ENCODE measurements around the gene GALNT18. TPM values are rescaled to one million over a fixed set of nuclear protein-coding genes. Genes with fewer than 3 reads are reported as not detected.

GALNT18 gene
- 15.1 and 16.4 TPM in 2 replicates for total RNA-seq (2014; rRNA removed; shearing (Covaris generic))

DNA sequence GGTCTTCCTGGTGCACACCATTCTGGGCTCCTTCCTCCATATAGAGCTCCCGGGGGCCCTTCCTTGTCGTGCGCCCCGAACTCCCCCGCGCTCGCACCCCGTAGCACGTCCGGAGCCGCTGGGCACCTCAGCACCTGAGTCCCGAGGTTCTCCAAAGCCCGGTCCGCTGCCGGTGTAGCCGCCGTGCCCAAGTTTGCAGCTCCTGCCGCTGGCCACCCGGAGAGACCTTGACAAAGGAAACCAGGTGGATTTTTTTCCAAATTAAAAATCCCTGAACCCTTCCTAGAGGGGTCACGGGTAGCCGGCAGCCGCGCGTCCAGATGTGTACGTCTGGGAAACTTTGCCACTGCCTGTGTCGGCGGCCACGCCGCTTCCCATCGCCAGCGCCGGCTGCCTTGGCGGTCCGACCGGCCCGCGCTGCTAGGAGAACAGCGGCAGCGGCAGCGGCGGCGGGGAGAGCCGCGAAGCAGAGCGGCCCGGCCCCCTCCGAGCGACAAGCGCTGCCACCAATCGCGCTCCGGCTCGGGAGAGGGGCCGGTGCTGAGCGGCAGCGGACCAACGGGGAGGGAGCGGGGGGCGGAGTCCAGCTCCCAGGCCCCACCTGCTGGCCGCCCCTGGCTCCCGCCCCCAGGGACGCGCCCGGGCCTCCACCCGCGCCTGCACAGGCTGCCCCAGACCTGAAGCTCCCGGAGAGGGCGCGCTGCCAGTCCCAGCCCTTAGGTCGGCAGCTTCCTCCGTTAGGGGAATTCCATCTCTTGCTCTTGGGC is at the start of gene GALNT18:
TSS of gene GALNT18 (minus strand) at position 433 of the 767 bp plus-strand sequence.
- Histone ChIP-seq H3K4me3 (peak within 1 kb of the TSS; percentile 59), H3K36me3 (no peaks in the 10 kb centered on the region), H3K27me3 (peaks cover 8% of the 10 kb centered on the region), H3K27ac (peak within 1 kb of the TSS; percentile 4; the same call in 1 of the 2 replicates), H3K4me1 (no peaks in the 10 kb centered on the region; the same call in 1 of the 2 replicates), H3K9me3 (replicated peaks) (no peaks in the 10 kb centered on the region)
- DNase-seq, result peak; percentile 93 to 96

DNA sequence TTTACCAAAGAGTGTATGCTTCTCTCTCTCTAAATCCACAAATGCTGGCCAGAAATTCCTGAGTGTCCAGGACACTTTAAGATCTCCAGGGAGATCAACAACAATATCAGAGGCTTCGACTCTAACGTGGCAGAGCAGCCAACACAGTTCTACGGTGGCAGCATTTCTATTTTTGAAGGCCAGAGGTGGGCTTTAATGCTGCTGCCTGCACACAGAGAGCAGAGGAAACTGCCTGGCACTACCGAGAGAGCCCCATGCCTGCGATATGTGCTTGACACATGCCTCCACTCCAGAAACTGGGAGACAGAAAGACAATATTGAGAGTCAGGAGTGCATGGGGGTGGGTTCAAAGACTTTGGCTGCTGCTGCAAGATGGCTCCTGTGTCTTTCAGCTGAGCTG is 48.8 kb upstream of the GALNT18 start:
- no peaks in the 10 kb centered on the region for H3K36me3 ChIP-seq
- no peak overlapping the region for H3K27ac ChIP-seq
- H3K4me1 ChIP-seq, result peaks cover 5% of the 10 kb centered on the region; the same call in 1 of the 2 replicates
- no peak overlapping the region for H3K4me3 ChIP-seq
- 0 out of 2 replicates have a peak, but pooled peaks cover 3% of the 10 kb centered on the region for H3K27me3 ChIP-seq
- no peak for DNase-seq
- no peaks in the 10 kb centered on the region; the same call in 1 of the 2 replicates for H3K9me3 ChIP-seq (replicated peaks)

- DNase-seq, result no peak
- no peaks in the 10 kb centered on the region for H3K36me3 ChIP-seq
- H3K27ac ChIP-seq, result no peak overlapping the region
- H3K9me3 ChIP-seq (replicated peaks), result no peaks in the 10 kb centered on the region; the same call in 1 of the 2 replicates
- 0 out of 2 replicates have a peak, but pooled peaks cover 3% of the 10 kb centered on the region for H3K27me3 ChIP-seq
- no peak overlapping the region for H3K4me3 ChIP-seq
- H3K4me1 ChIP-seq, result peaks cover 5% of the 10 kb centered on the region; the same call in 1 of the 2 replicates
These were observed 47.5 kb upstream of the GALNT18 start for GRCh38 chr11:11669233-11669846.

DNA sequence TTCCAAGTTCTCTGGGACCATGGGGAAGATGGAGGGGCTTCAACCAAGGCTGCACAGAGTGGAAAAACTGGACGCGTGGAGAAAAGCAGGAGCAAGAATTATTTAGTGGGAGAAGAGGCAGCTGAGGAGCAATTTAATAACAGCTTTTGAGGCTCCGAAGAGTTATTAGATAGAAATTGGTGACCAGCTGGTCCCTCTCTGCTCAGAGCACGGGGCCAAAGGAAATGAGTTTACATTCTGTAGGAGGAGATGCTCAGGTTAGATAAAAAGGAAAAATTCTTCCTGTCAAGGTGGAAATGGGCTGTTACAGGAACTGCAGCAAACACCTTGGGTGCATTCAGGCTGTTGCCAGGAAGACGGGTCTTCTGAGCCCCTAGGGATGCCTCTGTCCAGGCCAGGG is 47.0 kb upstream of the GALNT18 start:
- Histone ChIP-seq H3K9me3 (replicated peaks) (no peaks in the 10 kb centered on the region; the same call in 1 of the 2 replicates), H3K36me3 (no peaks in the 10 kb centered on the region), H3K27ac (no peak overlapping the region), H3K4me1 (peaks cover 5% of the 10 kb centered on the region; the same call in 1 of the 2 replicates), H3K27me3 (0 out of 2 replicates have a peak, but pooled peaks cover 3% of the 10 kb centered on the region), H3K4me3 (no peak overlapping the region)
- DNase-seq, result no peak

GRCh38 chr11:11668274-11668673 is 46.5 kb upstream of the GALNT18 start:
- H3K4me1 ChIP-seq, result peaks cover 5% of the 10 kb centered on the region; the same call in 1 of the 2 replicates
- no peaks in the 10 kb centered on the region; the same call in 1 of the 2 replicates for H3K9me3 ChIP-seq (replicated peaks)
- H3K27me3 ChIP-seq, result 0 out of 2 replicates have a peak, but pooled peaks cover 3% of the 10 kb centered on the region
- DNase-seq, result no peak
- H3K36me3 ChIP-seq, result no peaks in the 10 kb centered on the region
- H3K4me3 ChIP-seq, result no peak overlapping the region
- no peak overlapping the region for H3K27ac ChIP-seq

DNA sequence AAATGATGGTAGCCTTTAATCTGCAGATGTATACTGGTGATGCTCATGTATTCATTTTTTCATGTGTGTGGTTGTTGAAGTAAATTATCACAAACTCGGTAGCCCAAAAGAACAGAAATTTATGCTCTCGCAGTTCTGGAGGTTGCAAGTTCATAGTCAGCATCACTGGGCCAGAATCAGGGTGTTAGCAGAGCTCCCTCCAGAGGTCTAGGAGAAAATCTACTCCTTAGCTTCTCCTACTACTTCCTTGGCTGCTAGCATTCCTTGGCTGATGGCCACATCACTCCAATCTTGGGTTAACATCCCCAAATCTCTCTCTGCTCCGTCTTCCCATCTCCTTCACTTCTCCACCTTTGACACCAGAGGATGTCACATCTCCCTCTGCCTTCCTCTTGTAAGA is 45.3 kb upstream of the GALNT18 start:
- Histone ChIP-seq H3K4me1 (peaks cover 4% of the 10 kb centered on the region; the same call in 1 of the 2 replicates), H3K27ac (no peak overlapping the region), H3K4me3 (no peak overlapping the region), H3K36me3 (no peaks in the 10 kb centered on the region), H3K27me3 (0 out of 2 replicates have a peak, but pooled peaks cover 3% of the 10 kb centered on the region), H3K9me3 (replicated peaks) (no peaks in the 10 kb centered on the region; the same call in 1 of the 2 replicates)
- DNase-seq, result no peak

DNA sequence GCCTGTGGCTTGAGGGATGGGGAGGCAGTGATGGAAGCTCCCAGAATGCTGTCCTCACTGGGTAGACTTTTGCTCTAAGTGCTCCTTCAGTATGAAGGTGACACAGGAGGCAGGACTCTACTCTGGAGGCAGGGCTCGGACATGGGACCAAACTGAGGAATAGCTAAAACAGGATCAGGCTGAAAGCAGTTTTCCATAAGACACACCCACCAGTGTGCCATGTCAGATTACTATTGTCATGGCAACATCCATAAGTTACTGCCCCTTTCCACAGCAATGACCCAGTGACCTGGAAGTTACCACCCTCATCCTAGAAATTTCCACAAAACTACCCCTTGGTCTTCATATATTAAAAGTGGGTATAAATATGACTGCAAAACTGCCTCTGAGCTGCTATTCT is 43.6 kb upstream of the GALNT18 start:
- H3K9me3 ChIP-seq (replicated peaks), result no peaks in the 10 kb centered on the region; the same call in 1 of the 2 replicates
- peaks cover 15% of the 10 kb centered on the region for H3K4me1 ChIP-seq
- H3K27me3 ChIP-seq, result no peaks in the 10 kb centered on the region
- no peak for DNase-seq
- no peak overlapping the region for H3K4me3 ChIP-seq
- no peaks in the 10 kb centered on the region for H3K36me3 ChIP-seq
- H3K27ac ChIP-seq, result no peak overlapping the region

DNA sequence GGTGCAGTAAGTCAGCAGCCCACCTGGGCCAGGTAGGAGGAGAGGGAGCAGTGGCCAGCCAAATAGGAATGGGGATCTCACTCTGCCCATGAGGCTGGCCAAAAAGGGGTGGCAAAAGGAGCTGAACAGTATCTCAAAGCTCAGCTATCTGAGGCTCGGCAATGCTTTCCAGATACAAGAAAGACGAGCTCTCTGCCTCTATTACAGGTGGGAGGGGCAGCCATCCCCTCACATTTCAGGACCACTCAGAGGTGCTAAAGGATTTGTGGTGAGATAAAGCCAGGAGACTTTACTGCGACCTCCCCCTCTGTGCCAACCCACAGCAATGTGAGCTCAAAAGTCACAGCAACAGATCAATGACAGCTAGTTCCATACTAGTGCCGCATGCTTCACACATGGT is 42.1 kb upstream of the GALNT18 start:
- Histone ChIP-seq H3K4me3 (no peak overlapping the region), H3K36me3 (no peaks in the 10 kb centered on the region), H3K27me3 (no peaks in the 10 kb centered on the region), H3K9me3 (replicated peaks) (no peaks in the 10 kb centered on the region; the same call in 1 of the 2 replicates), H3K27ac (no peak overlapping the region), H3K4me1 (peaks cover 15% of the 10 kb centered on the region)
- no peak for DNase-seq

DNA sequence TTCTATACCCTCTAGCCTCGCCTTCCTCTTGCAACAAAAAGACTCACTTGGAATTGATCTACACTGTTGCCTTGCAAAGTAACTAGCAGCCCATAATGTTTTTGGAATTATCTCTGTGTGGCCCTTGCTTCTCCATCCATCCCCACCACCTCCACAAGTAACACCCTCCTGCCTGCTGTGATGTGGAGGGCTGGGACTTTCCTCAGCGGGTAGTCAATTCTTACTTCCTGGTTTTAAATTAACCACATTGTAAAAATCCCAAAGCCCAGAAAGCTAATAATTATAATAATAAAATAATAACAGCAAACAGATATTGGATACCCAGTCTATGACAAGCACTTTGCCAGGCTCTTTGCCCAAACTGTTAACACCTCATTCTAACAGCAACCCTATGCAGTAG is 40.8 kb upstream of the GALNT18 start:
- Histone ChIP-seq H3K27ac (no peak overlapping the region), H3K4me3 (no peak overlapping the region), H3K36me3 (no peaks in the 10 kb centered on the region), H3K4me1 (peaks cover 15% of the 10 kb centered on the region), H3K27me3 (no peaks in the 10 kb centered on the region), H3K9me3 (replicated peaks) (no peaks in the 10 kb centered on the region; the same call in 1 of the 2 replicates)
- DNase-seq, result no peak

- no peak overlapping the region; the same call in 1 of the 2 replicates for H3K27ac ChIP-seq
- DNase-seq, result peak; percentile 81 to 90
- H3K36me3 ChIP-seq, result no peaks in the 10 kb centered on the region
- peaks cover 15% of the 10 kb centered on the region for H3K4me1 ChIP-seq
- H3K9me3 ChIP-seq (replicated peaks), result no peaks in the 10 kb centered on the region
- H3K27me3 ChIP-seq, result no peaks in the 10 kb centered on the region
- no peak overlapping the region for H3K4me3 ChIP-seq
These were observed 39.7 kb upstream of the GALNT18 start for GRCh38 chr11:11661326-11662040.

DNA sequence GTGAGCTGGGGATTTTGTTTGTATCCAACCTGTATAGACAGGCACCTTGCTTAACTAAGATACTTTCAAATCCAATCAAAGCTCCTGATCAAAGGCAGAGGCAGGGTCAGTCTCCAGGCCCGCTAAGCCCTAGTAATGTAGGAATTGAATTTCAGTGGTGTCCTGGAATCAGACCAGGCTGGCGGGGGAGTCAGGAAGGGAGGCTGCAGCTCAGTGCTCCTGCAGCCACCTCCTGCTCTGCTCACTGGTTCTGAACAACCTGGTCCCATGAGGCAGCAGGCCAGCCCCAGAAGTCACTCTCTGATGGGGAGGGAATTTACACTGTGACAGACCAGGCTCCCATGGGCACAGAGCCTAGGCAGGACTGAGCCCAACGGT is 38.5 kb upstream of the GALNT18 start:
- Histone ChIP-seq H3K36me3 (no peaks in the 10 kb centered on the region), H3K27me3 (no peaks in the 10 kb centered on the region), H3K4me3 (no peak overlapping the region), H3K9me3 (replicated peaks) (no peaks in the 10 kb centered on the region), H3K27ac (no peak overlapping the region), H3K4me1 (peaks cover 15% of the 10 kb centered on the region)
- DNase-seq, result no peak

DNA sequence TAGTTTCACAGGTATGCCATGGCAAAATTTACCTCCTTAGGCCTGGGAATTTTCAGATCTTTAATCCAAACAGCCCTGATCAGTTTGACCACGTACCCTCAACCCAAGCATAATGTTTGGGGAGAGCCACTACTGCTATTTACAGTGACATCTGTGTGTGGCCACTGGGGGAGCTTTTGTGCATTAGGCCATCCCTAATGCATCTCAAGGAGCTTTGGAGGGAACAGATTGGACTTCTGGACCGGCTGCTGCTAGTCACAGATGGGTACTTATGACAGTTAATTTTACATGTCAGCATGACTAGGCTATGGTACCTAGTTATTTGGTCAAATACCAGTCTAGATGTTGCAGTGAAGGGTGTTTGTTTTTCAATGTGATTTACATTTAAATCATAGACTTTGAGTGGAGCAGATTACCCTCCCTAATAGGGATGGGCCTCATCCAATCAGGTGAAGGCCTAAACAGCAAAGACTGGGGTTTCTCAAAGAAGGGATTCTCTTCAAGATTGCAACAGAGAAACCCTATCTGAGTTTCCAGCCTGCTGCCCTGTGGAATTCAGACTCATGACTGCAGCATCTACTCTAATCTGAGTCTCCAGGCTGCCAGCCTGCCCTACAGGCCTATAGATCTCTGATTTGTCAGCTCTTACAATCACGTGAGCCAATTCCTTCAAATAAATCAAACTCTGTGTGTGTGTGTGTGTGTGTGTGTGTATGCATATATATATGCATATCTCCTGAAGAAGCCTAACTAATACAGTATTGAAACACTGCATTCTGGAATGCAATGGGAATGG is 38.0 kb upstream of the GALNT18 start:
- DNase-seq, result no peak
- Histone ChIP-seq H3K4me1 (peaks cover 15% of the 10 kb centered on the region), H3K27ac (no peak overlapping the region), H3K27me3 (no peaks in the 10 kb centered on the region), H3K9me3 (replicated peaks) (no peaks in the 10 kb centered on the region), H3K36me3 (no peaks in the 10 kb centered on the region), H3K4me3 (no peak overlapping the region)

DNA sequence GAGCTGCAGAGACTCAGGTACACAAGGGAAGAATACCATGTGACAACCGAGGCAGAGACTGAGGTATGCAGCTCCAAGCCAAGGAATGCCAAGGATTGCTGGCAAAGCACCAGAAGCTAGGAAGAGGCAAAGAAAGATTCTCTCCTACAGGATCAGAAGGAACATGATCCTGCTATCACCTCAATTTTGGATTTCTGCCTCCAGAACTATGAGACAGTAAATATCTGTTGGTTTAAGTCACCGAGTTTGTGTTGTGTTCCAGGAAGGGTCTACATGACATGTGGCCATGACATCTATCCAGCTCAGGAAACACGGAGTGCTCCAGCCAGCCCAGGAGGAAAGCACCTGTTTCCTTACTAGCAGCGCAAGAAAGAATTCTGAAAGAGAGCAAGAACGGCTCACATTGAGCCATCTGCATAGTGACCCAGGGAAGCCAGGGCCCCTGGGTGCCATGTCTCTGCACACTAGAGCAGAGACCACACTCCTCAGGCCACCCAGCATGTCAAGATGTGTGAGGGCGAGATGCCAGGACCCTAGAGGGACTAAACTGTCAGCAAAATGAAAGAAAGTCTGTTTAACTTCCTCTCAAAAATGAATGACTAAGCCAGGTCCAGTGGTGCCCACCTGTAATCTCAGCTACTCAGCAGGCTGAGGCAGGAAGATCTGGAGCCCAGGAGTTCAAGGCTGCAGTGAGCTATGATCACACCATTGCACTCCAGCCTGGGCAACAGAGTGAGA is 35.6 kb upstream of the GALNT18 start:
- no peak for DNase-seq
- H3K27ac ChIP-seq, result no peak overlapping the region
- peaks cover 15% of the 10 kb centered on the region for H3K4me1 ChIP-seq
- H3K27me3 ChIP-seq, result no peaks in the 10 kb centered on the region
- H3K4me3 ChIP-seq, result no peak overlapping the region
- no peaks in the 10 kb centered on the region for H3K9me3 ChIP-seq (replicated peaks)
- no peaks in the 10 kb centered on the region for H3K36me3 ChIP-seq

Data from SJCRH30 (cell line).